Suprapubic skin (tissue), 4 donors: ENCODE measurements around the gene FGF1.

ENCODE experiments used
- CTCF ChIP-seq, 2 donors: fragments of 200-600 bp in 1 of 2; fragments of 450-650 bp in 1 of 2; sonication (generic) in 1 of 2; IDR thresholded peaks; one replicate each; pipeline ENCODE4 v1.5.1; 2016 to 2019; ENCODE audit warnings: antibody characterized with exemption in 2 of 2, mild to moderate bottlenecking in 1 of 2, moderate library complexity in 1 of 2
- EP300 ChIP-seq: sonication (generic); formaldehyde crosslinking; IDR thresholded peaks from one replicate; pipeline ENCODE4 v1.6.1; 2017; ENCODE audit warnings: antibody characterized with exemption
- POLR2A ChIP-seq, 2 donors: fragments of 450-650 bp; IDR thresholded peaks; one replicate each; pipeline ENCODE4 v1.6.1; 2017; ENCODE audit warnings: antibody characterized with exemption in 2 of 2, mild to moderate bottlenecking in 2 of 2, moderate library complexity in 2 of 2
- POLR2AphosphoS5 ChIP-seq, 3 donors: sonication (generic); formaldehyde crosslinking; IDR thresholded peaks; one replicate each; pipeline ENCODE4 v1.6.1; 2017; ENCODE audit warnings: antibody characterized with exemption in 3 of 3

- TF ChIP-seq CTCF (IDR thresholded peaks at IDR 0.05) (no peak), POLR2A (IDR thresholded peaks at IDR 0.05) (no peak), EP300 (no peak), POLR2AphosphoS5 (IDR thresholded peaks at IDR 0.05) (no peak)
Observed at GRCh38 chr5:142549834-142550233, 136.1 kb downstream of the FGF1 start.
